Panc1 (cell line): ENCODE data around the gene DNMT3L. TPM values are rescaled to one million over a fixed set of nuclear protein-coding genes. Genes with fewer than 3 reads are reported as not detected.
"Not testable (repeated sequence)": the region's sequence is repeated elsewhere in the genome, so short reads cannot be mapped to it uniquely, and the experiment has no call there.

ENCODE experiments used
- ATAC-seq: fragments of 200-7000 bp; cut with Tn5 transposase; 2 replicates; pipeline ENCODE4 v1.9.1; 2020; ENCODE audit warnings: mild to moderate bottlenecking, moderate library complexity
- BruUV-seq: library from RNA; stranded (reverse); fragments of 400-500 nt; replicated peaks from 2 replicates; lab custom pipeline; 2021; lab: Mats Ljungman, UMichigan
- CTCF ChIA-PET: fragments of 300-600 bp; sonication (Branson Sonifier 250); formaldehyde crosslinking; loops from one replicate; lab custom pipeline; 2022; ENCODE audit warnings: antibody characterized with exemption; lab: Charles Lee
- POLR2A ChIA-PET: fragments of 300-600 bp; sonication (Branson Sonifier 250); formaldehyde crosslinking; loops from one replicate; lab custom pipeline; 2022; ENCODE audit warnings: antibody characterized with exemption; lab: Charles Lee
- DNase-seq: peaks from one replicate; pipeline ENCODE4 v3.0.0-alpha.2; 2010; ENCODE audit warnings: low read depth, low spot score
- H3K27ac ChIP-seq: 2 replicates; pipeline ENCODE4 v1.5.1; 2011; ENCODE audit warnings: mild to moderate bottlenecking, low read length, inconsistent platforms
- H3K27me3 ChIP-seq: fragments of 200-500 bp; sonication (Bioruptor generic); 2 replicates; pipeline ENCODE4 v1.6.0; 2014; ENCODE audit warnings: low read length, inconsistent platforms; ENCODE audit not compliant: control insufficient read depth, insufficient read depth
- H3K36me3 ChIP-seq: fragments of 200-500 bp; sonication (Bioruptor generic); 2 replicates; pipeline ENCODE4 v1.5.1; 2014; ENCODE audit warnings: inconsistent platforms, mild to moderate bottlenecking, low read length, moderate library complexity; ENCODE audit not compliant: control insufficient read depth, insufficient read depth
- H3K4me1 ChIP-seq: 2 replicates; pipeline ENCODE4 v1.5.1; 2011; ENCODE audit warnings: inconsistent platforms, mild to moderate bottlenecking, low read length, moderate library complexity; ENCODE audit not compliant: control insufficient read depth, insufficient read depth
- H3K4me3 ChIP-seq, 2 experiments: 2 replicates each; pipeline ENCODE4 v1.5.1; 2011 to 2012; ENCODE audit warnings: low read depth in 2 of 2, low read length in 2 of 2, mild to moderate bottlenecking in 2 of 2, inconsistent platforms in 1 of 2, moderate library complexity in 1 of 2
- H3K9me3 ChIP-seq: fragments of 200-500 bp; sonication (Bioruptor generic); 2 replicates; pipeline ENCODE4 v1.5.1; 2014; ENCODE audit warnings: low read depth, mild to moderate bottlenecking, inconsistent platforms, low read length, moderate library complexity; ENCODE audit not compliant: control insufficient read depth, insufficient read depth
- CTCF ChIP-seq: fragments of 450-650 bp; IDR thresholded peaks from 2 replicates; pipeline ENCODE4 v1.5.1; 2017; ENCODE audit warnings: mild to moderate bottlenecking
- POLR2AphosphoS5 ChIP-seq: IDR thresholded peaks from 2 replicates; pipeline ENCODE4 v1.6.1; 2012; ENCODE audit warnings: mild to moderate bottlenecking, low read depth, low read length, moderate library complexity
- REST ChIP-seq, 2 experiments: IDR thresholded peaks; 2 replicates each; pipeline ENCODE4 v1.6.1; 2011 to 2012; ENCODE audit warnings: low read depth in 2 of 2, control low read depth in 1 of 2, low read length in 1 of 2, mild to moderate bottlenecking in 1 of 2, moderate library complexity in 1 of 2; ENCODE audit not compliant: insufficient read depth in 1 of 2
- SIN3A ChIP-seq: IDR thresholded peaks from 2 replicates; pipeline ENCODE4 v1.6.1; 2012; ENCODE audit warnings: low read depth, mild to moderate bottlenecking, low read length, moderate library complexity, borderline replicate concordance; ENCODE audit not compliant: insufficient read depth
- TCF7L2 ChIP-seq: IDR thresholded peaks from 2 replicates; pipeline ENCODE4 v1.6.1; 2011; ENCODE audit warnings: mild to moderate bottlenecking, low read depth, low read length, inconsistent platforms
- in situ Hi-C: cut with HindIII; loops from 2 replicates; pipeline ENCODE4 v1.10.0; 2016; ENCODE audit warnings: low sequenced_read_pairs, low pct_unique_long_range_greater_than_20kb
- intact Hi-C: fragments of 100-400 bp; cut with micrococcal nuclease; formaldehyde crosslinking; loops from one replicate; pipeline ENCODE4 v1.10.0; 2022; ENCODE audit not compliant: unreplicated experiment
- total RNA-seq: library from RNA; stranded (reverse); gene quantifications from one replicate; pipeline ENCODE4 v1.2.1, GENCODE V29; 2021; ENCODE audit not compliant: unreplicated experiment

DNMT3L gene
- total RNA-seq, 1 experiment from 2014 or later: not detected

DNA sequence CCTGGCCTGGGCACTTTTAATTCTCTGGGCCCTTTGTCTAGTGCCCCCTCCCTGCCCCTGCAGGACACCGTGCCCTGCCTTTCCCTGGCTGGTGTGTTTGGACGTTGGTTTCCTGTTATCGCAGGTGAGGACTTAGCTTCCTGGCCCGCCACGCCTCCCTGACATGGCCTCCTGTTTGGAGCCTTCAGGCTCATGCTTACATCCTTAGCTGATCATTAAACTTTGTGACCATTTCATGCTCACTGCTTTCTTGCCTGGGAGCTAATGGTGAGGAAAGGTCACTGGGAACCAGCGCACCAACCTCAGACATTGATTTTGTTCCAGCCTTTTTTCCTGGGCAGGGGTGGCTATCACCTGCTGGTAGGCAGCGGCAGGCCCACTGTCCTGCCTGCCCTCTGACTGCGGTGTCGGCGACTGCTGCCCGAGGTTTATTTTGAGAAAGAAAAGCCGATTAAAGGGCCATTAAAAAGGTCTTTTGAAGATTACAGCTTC is 41.8 kb upstream of the DNMT3L start:
- H3K27me3 ChIP-seq: no peaks in the 10 kb centered on the region
- ATAC-seq (no peak), DNase-seq (no peak)
- H3K4me3 ChIP-seq: no peak overlapping the region
- H3K36me3 ChIP-seq: no peaks in the 10 kb centered on the region; the same call in 1 of the 2 replicates
- CTCF ChIA-PET: interaction anchor here (0.7 kb wide), 1 partner anchor 44 kb away, joined by 8 read pairs; no protein-coding TSS in a partner anchor
- no peak for TF ChIP-seq POLR2AphosphoS5
- no peak for TF ChIP-seq SIN3A
- no peak for TF ChIP-seq TCF7L2
- TF ChIP-seq REST (IDR thresholded peaks at IDR 0.05; ENCODE audit: insufficient read depth in 1 of 2, low read depth in 2 of 2, low read length in 1 of 2): no peak
- no peak for TF ChIP-seq CTCF
- no peak overlapping the region for H3K27ac ChIP-seq
- no TSS peak for BruUV-seq
- in situ Hi-C loops (no loop called here), intact Hi-C loops (no loop called here)
- peaks cover 17% of the 10 kb centered on the region for H3K4me1 ChIP-seq
- no peaks in the 10 kb centered on the region for H3K9me3 ChIP-seq
- POLR2A ChIA-PET: no interaction called here

GRCh38 chr21:44302573-44303401 is 41.1 kb upstream of the DNMT3L start:
- intact Hi-C loops, POLR2A ChIA-PET, BruUV-seq, H3K27me3 ChIP-seq, ATAC-seq, DNase-seq, H3K36me3 ChIP-seq, H3K27ac ChIP-seq, H3K4me3 ChIP-seq, H3K9me3 ChIP-seq, in situ Hi-C loops: not testable (repeated sequence)
- H3K4me1 ChIP-seq: peaks cover 17% of the 10 kb centered on the region
- CTCF ChIA-PET: interaction anchor here (0.7 kb wide), 1 partner anchor 45 kb away, joined by 8 read pairs; no protein-coding TSS in a partner anchor
- TF ChIP-seq CTCF: peak; percentile 67
